ENCODE data around the gene RNU1-4.
"Not testable (repeated sequence)": the region's sequence is repeated elsewhere in the genome, so short reads cannot be mapped to it uniquely, and the experiment has no call there.

Gene RNU1-4

GRCh38 chr1:16703602-16704001, 36.7 kb upstream of the RNU1-4 start:
- not testable (repeated sequence) for H3K27me3 Mint-ChIP-seq; H3K4me3 Mint-ChIP-seq; H3K9me3 Mint-ChIP-seq; H3K4me1 Mint-ChIP-seq (ENCODE audit: low read depth); H3K27ac Mint-ChIP-seq; H3K36me3 Mint-ChIP-seq (ENCODE audit: low read depth); DNase-seq

- not testable (repeated sequence) for H3K9me3 Mint-ChIP-seq; H3K4me3 Mint-ChIP-seq; H3K4me1 Mint-ChIP-seq (ENCODE audit: low read depth); DNase-seq; H3K36me3 Mint-ChIP-seq (ENCODE audit: low read depth); H3K27me3 Mint-ChIP-seq; H3K27ac Mint-ChIP-seq
These were observed 36.2 kb upstream of the RNU1-4 start for GRCh38 chr1:16704076-16704475.

GRCh38 chr1:16704502-16705100, 35.7 kb upstream of the RNU1-4 start:
- H3K36me3 Mint-ChIP-seq (ENCODE audit: low read depth); H3K27ac Mint-ChIP-seq; H3K27me3 Mint-ChIP-seq; H3K4me3 Mint-ChIP-seq; DNase-seq; H3K9me3 Mint-ChIP-seq; H3K4me1 Mint-ChIP-seq (ENCODE audit: low read depth): not testable (repeated sequence)

- H3K27ac Mint-ChIP-seq; H3K4me1 Mint-ChIP-seq (ENCODE audit: low read depth); H3K36me3 Mint-ChIP-seq (ENCODE audit: low read depth); H3K9me3 Mint-ChIP-seq; H3K27me3 Mint-ChIP-seq; DNase-seq; H3K4me3 Mint-ChIP-seq: not testable (repeated sequence)
These were observed 34.0 kb upstream of the RNU1-4 start for GRCh38 chr1:16706302-16706701.

GRCh38 chr1:16707130-16708093, 32.9 kb upstream of the RNU1-4 start:
- not testable (repeated sequence) for H3K27ac Mint-ChIP-seq; H3K4me1 Mint-ChIP-seq (ENCODE audit: low read depth); H3K27me3 Mint-ChIP-seq; H3K36me3 Mint-ChIP-seq (ENCODE audit: low read depth); H3K4me3 Mint-ChIP-seq; H3K9me3 Mint-ChIP-seq
- peak; percentile 47 for DNase-seq

- not testable (repeated sequence) for H3K27ac Mint-ChIP-seq; H3K4me1 Mint-ChIP-seq (ENCODE audit: low read depth); H3K27me3 Mint-ChIP-seq; H3K36me3 Mint-ChIP-seq (ENCODE audit: low read depth); H3K4me3 Mint-ChIP-seq; H3K9me3 Mint-ChIP-seq; DNase-seq
These were observed 31.6 kb upstream of the RNU1-4 start for GRCh38 chr1:16708704-16709103.

GRCh38 chr1:16709659-16710087, 30.6 kb upstream of the RNU1-4 start:
- DNase-seq = peak; percentile 75
- H3K9me3 Mint-ChIP-seq; H3K27me3 Mint-ChIP-seq; H3K27ac Mint-ChIP-seq; H3K4me3 Mint-ChIP-seq; H3K4me1 Mint-ChIP-seq (ENCODE audit: low read depth); H3K36me3 Mint-ChIP-seq (ENCODE audit: low read depth): not testable (repeated sequence)

- H3K27me3 Mint-ChIP-seq; DNase-seq; H3K27ac Mint-ChIP-seq; H3K36me3 Mint-ChIP-seq (ENCODE audit: low read depth); H3K4me3 Mint-ChIP-seq; H3K9me3 Mint-ChIP-seq; H3K4me1 Mint-ChIP-seq (ENCODE audit: low read depth): not testable (repeated sequence)
These were observed 29.7 kb upstream of the RNU1-4 start for GRCh38 chr1:16710618-16711017.

GRCh38 chr1:16712131-16712530, 28.2 kb upstream of the RNU1-4 start:
- H3K4me3 Mint-ChIP-seq; H3K27ac Mint-ChIP-seq; H3K4me1 Mint-ChIP-seq (ENCODE audit: low read depth); H3K36me3 Mint-ChIP-seq (ENCODE audit: low read depth); H3K9me3 Mint-ChIP-seq: not testable (repeated sequence)
- peak; percentile 30 for DNase-seq
- H3K27me3 Mint-ChIP-seq = peaks cover 16% of the 10 kb centered on the region

- not testable (repeated sequence) for H3K36me3 Mint-ChIP-seq (ENCODE audit: low read depth); H3K9me3 Mint-ChIP-seq; H3K4me1 Mint-ChIP-seq (ENCODE audit: low read depth); DNase-seq; H3K27ac Mint-ChIP-seq; H3K4me3 Mint-ChIP-seq
- H3K27me3 Mint-ChIP-seq = peaks cover 21% of the 10 kb centered on the region
These were observed 27.7 kb upstream of the RNU1-4 start for GRCh38 chr1:16712582-16712981.

- H3K4me1 Mint-ChIP-seq (ENCODE audit: low read depth); DNase-seq: not testable (repeated sequence)
These were observed 27.3 kb upstream of the RNU1-4 start for GRCh38 chr1:16712984-16713383.

GRCh38 chr1:16713480-16713879, 26.8 kb upstream of the RNU1-4 start:
- H3K36me3 Mint-ChIP-seq (ENCODE audit: low read depth); H3K4me3 Mint-ChIP-seq; H3K27ac Mint-ChIP-seq; H3K9me3 Mint-ChIP-seq; H3K4me1 Mint-ChIP-seq (ENCODE audit: low read depth); DNase-seq: not testable (repeated sequence)
- H3K27me3 Mint-ChIP-seq = peaks cover 30% of the 10 kb centered on the region

More at GRCh38 chr1:16712984-16713383, 27.3 kb upstream of the RNU1-4 start:
- H3K27me3 Mint-ChIP-seq = peaks cover 25% of the 10 kb centered on the region
- not testable (repeated sequence) for H3K9me3 Mint-ChIP-seq; H3K4me3 Mint-ChIP-seq; H3K36me3 Mint-ChIP-seq (ENCODE audit: low read depth); H3K27ac Mint-ChIP-seq

GRCh38 chr1:16716691-16717335, 23.5 kb upstream of the RNU1-4 start:
- H3K4me1 Mint-ChIP-seq (ENCODE audit: low read depth) = no peaks in the 10 kb centered on the region
- H3K4me3 Mint-ChIP-seq = no peak overlapping the region
- DNase-seq = peak; percentile 32
- peaks cover 47% of the 10 kb centered on the region for H3K27me3 Mint-ChIP-seq
- no peak overlapping the region for H3K27ac Mint-ChIP-seq
- H3K9me3 Mint-ChIP-seq = no peaks in the 10 kb centered on the region
- no peaks in the 10 kb centered on the region for H3K36me3 Mint-ChIP-seq (ENCODE audit: low read depth)

GRCh38 chr1:16717336-16718098, 22.8 kb upstream of the RNU1-4 start:
- DNase-seq = peak; percentile 34
- Mint-ChIP-seq H3K4me3 (no peak overlapping the region), H3K36me3 (ENCODE audit: low read depth) (no peaks in the 10 kb centered on the region), H3K27ac (no peak overlapping the region), H3K27me3 (peaks cover 53% of the 10 kb centered on the region), H3K9me3 (no peaks in the 10 kb centered on the region), H3K4me1 (ENCODE audit: low read depth) (no peaks in the 10 kb centered on the region)
